ENCODE measurements around the gene KIAA1755. TPM values are rescaled to one million over a fixed set of nuclear protein-coding genes. Genes with fewer than 3 reads are reported as not detected.
A peak's percentile ranks its signal among the peaks of the same experiment; 100 is the strongest.

The KIAA1755 gene
- total RNA-seq, 1 donor from 2014 or later, result 1.1 TPM

DNA sequence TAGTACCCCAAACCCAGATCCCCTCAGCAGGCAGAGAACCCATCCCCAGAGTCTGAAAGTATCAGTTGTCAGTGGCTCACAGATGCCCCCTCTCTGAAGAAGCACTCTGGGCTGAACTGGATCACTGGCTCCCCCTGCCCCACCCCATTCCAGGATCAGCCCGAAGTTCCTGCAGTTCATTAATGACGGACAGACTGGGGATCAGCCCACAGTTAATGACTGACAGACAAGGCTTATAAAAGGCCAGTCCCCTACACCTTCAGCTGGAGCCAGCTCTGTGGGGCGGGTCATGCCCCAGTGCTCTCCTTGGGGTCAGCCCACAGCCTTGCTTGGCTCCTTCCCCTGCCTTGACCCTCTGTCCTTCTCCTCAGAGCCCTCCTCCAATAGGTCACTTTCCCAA is 21.7 kb downstream of the KIAA1755 start:
- TF ChIP-seq, protein P1, sequence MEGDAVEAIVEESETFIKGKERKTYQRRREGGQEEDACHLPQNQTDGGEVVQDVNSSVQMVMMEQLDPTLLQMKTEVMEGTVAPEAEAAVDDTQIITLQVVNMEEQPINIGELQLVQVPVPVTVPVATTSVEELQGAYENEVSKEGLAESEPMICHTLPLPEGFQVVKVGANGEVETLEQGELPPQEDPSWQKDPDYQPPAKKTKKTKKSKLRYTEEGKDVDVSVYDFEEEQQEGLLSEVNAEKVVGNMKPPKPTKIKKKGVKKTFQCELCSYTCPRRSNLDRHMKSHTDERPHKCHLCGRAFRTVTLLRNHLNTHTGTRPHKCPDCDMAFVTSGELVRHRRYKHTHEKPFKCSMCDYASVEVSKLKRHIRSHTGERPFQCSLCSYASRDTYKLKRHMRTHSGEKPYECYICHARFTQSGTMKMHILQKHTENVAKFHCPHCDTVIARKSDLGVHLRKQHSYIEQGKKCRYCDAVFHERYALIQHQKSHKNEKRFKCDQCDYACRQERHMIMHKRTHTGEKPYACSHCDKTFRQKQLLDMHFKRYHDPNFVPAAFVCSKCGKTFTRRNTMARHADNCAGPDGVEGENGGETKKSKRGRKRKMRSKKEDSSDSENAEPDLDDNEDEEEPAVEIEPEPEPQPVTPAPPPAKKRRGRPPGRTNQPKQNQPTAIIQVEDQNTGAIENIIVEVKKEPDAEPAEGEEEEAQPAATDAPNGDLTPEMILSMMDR (IDR thresholded peaks at IDR 0.05; ENCODE audit: insufficient read depth, low read depth, low read length), result no peak
- TF ChIP-seq EZH2 (IDR thresholded peaks at IDR 0.05; ENCODE audit: insufficient read depth, low read length), result no peak
- Histone ChIP-seq H3K79me2 (ENCODE audit: insufficient read depth, low read length) (no peaks in the 10 kb centered on the region), H3K9me3 (ENCODE audit: insufficient read depth, low read depth, low read length) (peaks cover 20% of the 10 kb centered on the region), H3K9ac (ENCODE audit: low read length) (no peak overlapping the region), H3K36me3 (ENCODE audit: insufficient read depth, low read length) (peaks cover 27% of the 10 kb centered on the region), H4K20me1 (ENCODE audit: insufficient read depth, low read length) (no peaks in the 10 kb centered on the region), H2AFZ (ENCODE audit: low read depth, low read length) (no peak overlapping the region), H3K4me2 (ENCODE audit: low read length) (no peak overlapping the region), H3K27me3 (ENCODE audit: insufficient read depth, low read length) (no peaks in the 10 kb centered on the region), H3K4me1 (ENCODE audit: insufficient read depth, low read length) (no peaks in the 10 kb centered on the region), H3K27ac (ENCODE audit: low read depth, low read length) (no peak overlapping the region), H3K4me3 (ENCODE audit: insufficient read depth, low read depth, low read length) (no peak overlapping the region)
- FAIRE-seq, result no peak
- peaks cover 11% of the 10 kb centered on the region for H3K27me3 Mint-ChIP-seq (ENCODE audit: low read depth, unreplicated experiment)
- H3K27ac Mint-ChIP-seq (ENCODE audit: unreplicated experiment), result no peak overlapping the region
- H3K36me3 Mint-ChIP-seq (ENCODE audit: low read depth, unreplicated experiment), result no peaks in the 10 kb centered on the region
- H3K4me3 Mint-ChIP-seq (ENCODE audit: unreplicated experiment), result no peak overlapping the region
- H3K9me3 Mint-ChIP-seq (ENCODE audit: unreplicated experiment), result peaks cover 26% of the 10 kb centered on the region
- DNase-seq (ENCODE audit: low read depth), result no peak
- H3K4me1 Mint-ChIP-seq (ENCODE audit: low read depth, unreplicated experiment), result no peaks in the 10 kb centered on the region

GRCh38 chr20:38237381-38237780 is 23.2 kb downstream of the KIAA1755 start:
- no peak overlapping the region for H3K4me2 ChIP-seq (ENCODE audit: low read length)
- H3K36me3 ChIP-seq (ENCODE audit: insufficient read depth, low read length), result peaks cover 16% of the 10 kb centered on the region
- no peaks in the 10 kb centered on the region for H4K20me1 ChIP-seq (ENCODE audit: insufficient read depth, low read length)
- H3K27ac ChIP-seq (ENCODE audit: low read depth, low read length), result no peak overlapping the region
- no peak overlapping the region for H3K4me3 ChIP-seq (ENCODE audit: insufficient read depth, low read depth, low read length)
- FAIRE-seq, result no peak
- no peaks in the 10 kb centered on the region for H3K4me1 ChIP-seq (ENCODE audit: insufficient read depth, low read length)
- Mint-ChIP-seq H3K27ac (ENCODE audit: unreplicated experiment) (no peak overlapping the region), H3K4me3 (ENCODE audit: unreplicated experiment) (no peak overlapping the region), H3K9me3 (ENCODE audit: unreplicated experiment) (peaks cover 20% of the 10 kb centered on the region), H3K4me1 (ENCODE audit: low read depth, unreplicated experiment) (no peaks in the 10 kb centered on the region), H3K36me3 (ENCODE audit: low read depth, unreplicated experiment) (no peaks in the 10 kb centered on the region), H3K27me3 (ENCODE audit: low read depth, unreplicated experiment) (peaks cover 11% of the 10 kb centered on the region)
- no peak overlapping the region for H3K9ac ChIP-seq (ENCODE audit: low read length)
- no peak for DNase-seq (ENCODE audit: low read depth)
- H3K9me3 ChIP-seq (ENCODE audit: insufficient read depth, low read depth, low read length), result peaks cover 8% of the 10 kb centered on the region
- no peaks in the 10 kb centered on the region for H3K27me3 ChIP-seq (ENCODE audit: insufficient read depth, low read length)
- TF ChIP-seq EZH2 (IDR thresholded peaks at IDR 0.05; ENCODE audit: insufficient read depth, low read length), result no peak
- TF ChIP-seq, protein P1 (IDR thresholded peaks at IDR 0.05; ENCODE audit: insufficient read depth, low read depth, low read length), result no peak
- H2AFZ ChIP-seq (ENCODE audit: low read depth, low read length), result no peak overlapping the region
- no peaks in the 10 kb centered on the region for H3K79me2 ChIP-seq (ENCODE audit: insufficient read depth, low read length)

GRCh38 chr20:38231531-38232121 is 28.9 kb downstream of the KIAA1755 start:
- peak overlapping the region; percentile 36 for H3K4me2 ChIP-seq (ENCODE audit: low read length)
- no peaks in the 10 kb centered on the region for H4K20me1 ChIP-seq (ENCODE audit: insufficient read depth, low read length)
- FAIRE-seq (no peak), DNase-seq (ENCODE audit: low read depth) (peak; percentile 59)
- no peak overlapping the region for H3K9ac ChIP-seq (ENCODE audit: low read length)
- Mint-ChIP-seq H3K9me3 (ENCODE audit: unreplicated experiment) (peaks cover 2% of the 10 kb centered on the region), H3K27me3 (ENCODE audit: low read depth, unreplicated experiment) (peaks cover 14% of the 10 kb centered on the region), H3K4me3 (ENCODE audit: unreplicated experiment) (no peak overlapping the region), H3K36me3 (ENCODE audit: low read depth, unreplicated experiment) (no peaks in the 10 kb centered on the region), H3K4me1 (ENCODE audit: low read depth, unreplicated experiment) (peaks cover 3% of the 10 kb centered on the region), H3K27ac (ENCODE audit: unreplicated experiment) (no peak overlapping the region)
- H3K9me3 ChIP-seq (ENCODE audit: insufficient read depth, low read depth, low read length), result no peaks in the 10 kb centered on the region
- no peaks in the 10 kb centered on the region for H3K27me3 ChIP-seq (ENCODE audit: insufficient read depth, low read length)
- H3K79me2 ChIP-seq (ENCODE audit: insufficient read depth, low read length), result no peaks in the 10 kb centered on the region
- H3K4me1 ChIP-seq (ENCODE audit: insufficient read depth, low read length), result peaks cover 6% of the 10 kb centered on the region
- H2AFZ ChIP-seq (ENCODE audit: low read depth, low read length), result no peak overlapping the region
- H3K36me3 ChIP-seq (ENCODE audit: insufficient read depth, low read length), result peaks cover 8% of the 10 kb centered on the region
- H3K27ac ChIP-seq (ENCODE audit: low read depth, low read length), result peak overlapping the region; percentile 27
- TF ChIP-seq, protein P1 (IDR thresholded peaks at IDR 0.05; ENCODE audit: insufficient read depth, low read depth, low read length), result no peak
- TF ChIP-seq EZH2 (IDR thresholded peaks at IDR 0.05; ENCODE audit: insufficient read depth, low read length), result no peak
- H3K4me3 ChIP-seq (ENCODE audit: insufficient read depth, low read depth, low read length), result no peak overlapping the region

Measured in astrocyte (in vitro differentiated cells and primary cell).